SW 1271 (cell line): ENCODE data around the gene AFTPH.

ENCODE experiments used
- DNase-seq, 2 experiments: peaks; one replicate each; lab custom pipeline; 2025; lab: John Stamatoyannopoulos, UW

The AFTPH gene

GRCh38 chr2:64523666-64524603 lies at the start of gene AFTPH:
Gene AFTPH, plus strand, starts transcription at chr2:64524328. Its CDS starts 27,147 bp downstream, at chr2:64551475.
- DNase-seq = peak; percentile 97 to 98

- no peak for DNase-seq
Measured at GRCh38 chr2:64474636-64475035, 49.5 kb upstream of the AFTPH start.

DNA sequence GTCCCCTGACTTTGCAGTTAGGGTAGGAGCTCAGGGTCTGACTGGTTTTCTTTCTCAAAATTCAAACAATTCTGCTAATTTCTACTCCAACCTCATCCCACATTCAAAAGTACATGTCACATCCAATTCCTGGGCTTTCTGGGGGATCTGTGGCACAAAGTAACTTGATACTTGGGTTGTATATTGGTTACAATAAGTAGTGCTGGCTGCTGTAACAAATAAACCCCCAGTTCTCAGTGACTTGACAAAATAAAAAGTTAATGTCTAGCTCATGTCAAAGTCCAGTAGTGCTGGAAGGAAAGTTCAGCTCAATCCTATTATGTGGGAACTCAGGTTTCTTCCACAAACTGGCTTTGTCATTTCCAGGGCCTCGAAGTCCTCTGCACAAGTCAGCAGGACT lies 47.1 kb upstream of the AFTPH start:
- DNase-seq = no peak

DNA sequence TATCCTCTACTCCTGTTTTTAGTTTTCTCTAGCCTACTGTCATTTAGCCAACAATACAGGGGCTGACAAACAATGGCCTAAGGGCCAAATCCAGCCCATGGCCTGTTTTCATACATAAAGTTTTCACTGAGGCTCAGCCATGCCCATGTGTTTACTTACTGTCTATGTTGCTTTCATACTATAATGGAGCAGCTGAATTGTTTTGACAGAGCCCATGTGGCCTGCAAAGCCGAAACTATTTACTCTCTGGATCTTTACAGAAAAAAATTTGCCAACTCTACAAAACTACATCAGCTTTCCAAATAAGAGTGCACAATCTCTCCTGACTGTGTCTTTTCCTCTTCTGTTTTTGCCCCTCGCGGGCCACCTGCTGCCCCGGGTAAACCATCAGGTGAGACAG lies 46.1 kb upstream of the AFTPH start:
- no peak for DNase-seq

DNA sequence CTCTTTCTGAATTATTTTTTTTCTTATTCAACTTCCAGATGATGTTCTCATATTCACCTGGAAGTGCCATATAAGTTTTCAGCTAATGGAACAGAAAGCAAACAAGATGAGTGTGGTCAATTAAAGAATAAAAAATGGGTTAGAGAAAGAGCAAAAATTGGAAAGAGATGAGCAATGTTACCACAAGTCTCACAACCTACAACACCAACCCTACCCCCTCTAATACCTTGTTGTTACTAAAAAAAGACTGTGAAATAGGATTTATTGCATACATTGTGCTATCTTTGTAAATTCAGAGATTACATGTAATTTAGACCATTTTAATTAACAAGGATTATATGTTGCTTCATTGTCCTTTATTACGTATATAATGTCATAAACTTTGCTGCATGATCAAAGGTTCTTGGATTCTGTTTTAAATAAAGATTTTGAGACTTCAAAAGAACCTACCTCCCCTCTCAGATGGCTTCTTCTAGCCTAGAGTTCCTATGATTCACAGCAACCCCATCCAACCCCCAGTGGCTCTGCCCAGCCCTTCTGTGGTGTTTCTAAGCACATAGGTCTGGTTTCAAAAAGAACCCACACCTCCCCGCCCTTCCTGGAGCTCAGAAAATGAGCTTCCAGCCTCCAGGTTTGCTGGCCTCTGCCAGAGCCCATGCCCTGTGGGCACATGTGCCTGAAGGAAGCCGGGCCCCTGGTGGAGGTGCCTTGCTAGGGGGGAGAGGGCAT lies 45.5 kb upstream of the AFTPH start:
- no peak for DNase-seq

- no peak for DNase-seq
Measured at GRCh38 chr2:64479259-64480117, 44.6 kb upstream of the AFTPH start.

DNA sequence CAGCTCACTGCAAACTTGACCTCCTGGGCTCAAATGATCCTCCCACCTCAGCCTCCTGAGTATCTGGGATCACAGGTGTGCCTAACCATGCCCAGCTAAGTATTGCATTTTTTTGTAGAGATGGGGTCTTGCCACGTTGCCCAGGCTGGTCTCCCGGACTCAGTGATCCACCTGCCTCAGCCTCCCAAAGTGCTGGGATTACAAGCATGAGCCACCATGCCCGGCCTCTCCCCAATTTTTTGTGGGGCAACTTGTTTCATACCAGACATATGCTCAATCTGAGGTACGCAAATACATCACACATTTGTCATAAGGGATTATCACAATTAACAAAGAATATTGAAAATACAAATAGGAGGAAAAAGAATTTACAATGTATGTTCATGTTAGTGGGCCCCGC lies 42.5 kb upstream of the AFTPH start:
- DNase-seq = no peak

GRCh38 chr2:64482243-64482642 lies 41.9 kb upstream of the AFTPH start:
- no peak for DNase-seq

DNA sequence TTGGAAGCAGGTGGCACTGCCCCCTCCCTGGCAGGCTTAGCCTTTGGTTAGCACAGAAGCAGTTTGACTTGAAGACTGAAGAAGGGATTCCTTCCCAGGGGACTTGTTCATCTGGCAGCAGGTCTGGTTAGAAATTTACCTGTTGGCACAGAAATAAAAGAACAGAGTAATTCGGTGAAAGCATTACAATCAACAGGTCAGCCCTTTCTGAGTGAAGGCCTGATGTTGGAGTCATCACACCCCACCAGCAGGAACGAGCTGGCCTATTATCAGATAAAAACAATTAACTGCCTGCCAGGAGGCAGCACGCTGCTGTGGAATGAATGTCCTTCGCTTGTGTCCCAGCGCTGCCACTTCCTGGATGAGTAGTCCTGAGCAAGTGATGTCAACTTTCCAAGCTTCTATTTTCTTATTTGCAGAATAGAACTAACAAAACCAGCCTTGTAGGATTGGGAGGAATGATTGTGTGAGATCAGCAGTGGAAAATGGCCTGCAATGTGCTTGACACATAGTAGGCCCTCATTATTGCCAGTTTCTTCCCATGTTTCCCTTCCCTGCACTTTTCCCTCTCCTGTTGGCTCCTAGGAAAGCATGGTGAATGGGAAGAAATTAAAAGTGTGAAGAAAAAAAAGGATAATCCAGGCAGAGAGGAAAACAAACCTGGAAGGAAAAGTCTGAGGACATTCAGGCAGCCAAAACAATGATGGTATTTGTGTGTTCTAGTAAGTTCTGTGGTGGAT lies 41.2 kb upstream of the AFTPH start:
- DNase-seq = peak in 1 of 2 experiments; percentile 3

- no peak for DNase-seq
Measured at GRCh38 chr2:64485331-64485730, 38.8 kb upstream of the AFTPH start.

DNA sequence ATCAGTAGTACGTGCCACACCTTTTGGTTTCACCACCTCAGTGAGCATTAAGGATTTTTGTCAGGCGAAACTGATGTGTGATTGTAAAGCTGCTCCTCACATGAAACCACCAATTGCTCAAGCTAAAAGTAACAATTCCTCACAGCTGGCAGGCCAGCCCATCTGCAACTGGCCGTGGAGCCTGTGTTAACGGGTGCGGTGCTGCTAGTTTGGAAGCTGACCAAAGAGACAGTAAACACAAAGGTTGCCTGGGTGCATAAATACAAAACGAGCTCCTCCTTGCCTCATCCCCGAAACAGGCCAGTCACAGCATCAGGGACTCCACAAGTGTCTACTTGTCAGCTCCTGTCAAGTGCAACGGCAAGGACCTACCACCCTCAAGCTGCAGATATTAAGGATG lies 38.2 kb upstream of the AFTPH start:
- DNase-seq = no peak

GRCh38 chr2:64487256-64488049 lies 36.7 kb upstream of the AFTPH start:
- DNase-seq = no peak

DNA sequence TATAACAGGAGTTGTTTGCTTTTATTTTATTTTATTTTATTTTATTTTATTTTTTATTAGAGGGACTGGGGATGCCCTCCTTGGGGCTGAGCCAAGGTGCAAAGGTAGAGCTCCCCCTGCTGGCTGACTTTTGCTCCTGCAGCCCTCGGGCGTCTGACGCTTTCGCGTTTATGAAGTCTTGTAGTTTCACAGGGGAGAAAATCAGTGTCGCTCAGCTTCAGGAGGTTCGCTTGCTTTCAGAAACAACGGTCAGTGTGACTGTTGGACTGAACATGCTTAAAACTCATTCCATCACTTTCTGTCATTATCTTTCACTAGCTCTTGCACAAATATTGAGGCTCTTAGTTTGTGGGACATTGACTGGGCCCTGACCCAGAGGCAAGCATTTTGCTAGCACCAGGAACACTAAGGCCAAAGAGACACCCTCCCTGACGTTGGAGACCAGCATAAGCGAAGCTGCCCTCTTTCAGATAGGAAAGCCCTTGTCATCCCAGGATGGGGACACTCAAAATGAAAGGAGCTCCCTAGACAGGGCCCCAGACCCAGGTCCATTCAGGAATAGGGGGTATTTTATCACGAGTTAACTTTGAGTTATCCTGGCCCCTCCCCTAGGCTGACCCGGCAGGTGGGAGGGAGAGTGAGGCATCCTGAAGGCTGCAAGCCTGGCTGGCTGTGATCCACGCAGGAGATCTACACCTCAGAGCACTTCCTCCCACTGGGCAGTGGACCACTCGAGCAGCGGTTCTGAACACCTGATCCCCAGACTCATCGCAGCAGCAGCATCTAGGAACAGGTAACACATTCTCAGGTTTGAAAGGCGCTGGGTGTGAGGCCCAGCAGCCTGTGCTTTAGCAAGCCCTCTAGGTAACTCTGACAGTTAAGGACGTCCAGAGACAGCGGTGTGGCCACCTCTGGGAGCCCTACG lies 35.8 kb upstream of the AFTPH start:
- peak; percentile 5 to 50 for DNase-seq

DNA sequence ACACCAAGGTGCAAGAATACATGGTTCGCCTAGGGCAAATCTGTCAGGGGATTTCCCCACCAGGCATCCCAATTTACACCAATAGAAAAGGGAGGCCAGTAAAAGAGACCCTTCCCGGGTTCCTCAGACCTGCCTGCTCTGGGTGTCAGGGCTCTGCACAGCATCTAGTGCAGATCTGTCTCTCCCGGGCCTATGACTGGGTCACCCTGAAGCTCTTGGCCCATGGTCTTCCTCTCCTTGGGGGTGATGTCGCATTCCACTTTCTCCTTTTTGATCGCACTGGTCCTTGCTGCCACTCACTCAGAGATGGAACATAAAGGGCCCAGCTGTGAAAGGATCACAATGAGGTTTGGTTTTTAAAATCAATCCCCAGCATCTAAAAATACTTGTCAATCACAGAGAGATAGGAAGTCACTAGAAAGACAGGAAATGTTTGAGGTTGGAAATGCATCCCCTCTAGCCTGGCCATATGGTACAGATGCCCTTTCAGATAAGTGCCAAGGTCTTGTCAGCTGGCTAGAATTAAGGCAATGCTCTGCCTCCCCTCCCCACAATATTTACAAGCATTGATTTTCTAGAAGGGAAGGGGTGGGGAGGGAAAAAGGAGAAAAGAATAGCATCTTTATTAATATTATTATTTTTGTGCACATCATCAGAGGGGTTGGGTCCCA lies 34.9 kb upstream of the AFTPH start:
- DNase-seq = no peak

GRCh38 chr2:64491426-64491825 lies 32.7 kb upstream of the AFTPH start:
- no peak for DNase-seq

- DNase-seq = no peak
Measured at GRCh38 chr2:64492272-64492671, 31.9 kb upstream of the AFTPH start.

- DNase-seq = no peak
Measured at GRCh38 chr2:64492821-64493220, 31.3 kb upstream of the AFTPH start.

DNA sequence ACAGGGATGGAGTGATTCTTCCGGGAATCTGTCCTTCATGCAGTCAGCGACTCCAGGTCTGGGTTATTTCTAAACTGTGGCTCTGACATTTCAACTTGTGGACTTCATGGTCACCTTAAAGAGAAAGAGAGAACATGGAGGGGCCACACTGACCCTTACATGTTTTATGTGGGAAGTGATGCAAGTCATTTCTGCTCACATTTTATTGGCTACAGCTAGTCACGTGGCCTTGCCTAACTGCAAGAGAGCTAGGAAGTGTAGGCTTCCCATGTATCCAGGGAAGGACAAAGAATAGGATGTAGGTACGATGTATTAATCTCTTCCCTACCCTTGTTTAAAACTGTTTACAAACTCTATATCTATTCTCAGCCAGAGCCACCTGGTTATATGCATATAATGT lies 30.3 kb upstream of the AFTPH start:
- DNase-seq = no peak

DNA sequence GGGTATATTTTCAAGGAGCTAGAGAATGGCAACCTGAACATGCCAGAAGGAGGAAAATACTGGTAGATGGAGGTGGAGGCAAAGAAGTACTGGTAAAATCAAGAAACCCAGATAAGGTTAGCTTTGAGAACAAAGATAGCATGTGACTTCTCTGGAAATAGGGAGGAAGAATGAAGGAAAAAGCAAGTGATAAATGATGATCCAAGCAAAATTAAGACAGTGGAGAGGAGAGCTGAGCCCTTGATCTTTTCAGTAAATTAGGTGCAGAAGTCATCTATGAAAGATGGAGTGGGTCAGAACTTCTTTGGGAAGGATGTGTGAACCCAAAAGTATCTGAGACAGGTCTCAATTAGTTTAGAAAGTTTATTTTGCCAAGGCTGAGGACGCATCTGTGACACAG lies 25.7 kb upstream of the AFTPH start:
- DNase-seq = no peak
